ENCODE results near the gene BTBD9.

The BTBD9 gene

DNA sequence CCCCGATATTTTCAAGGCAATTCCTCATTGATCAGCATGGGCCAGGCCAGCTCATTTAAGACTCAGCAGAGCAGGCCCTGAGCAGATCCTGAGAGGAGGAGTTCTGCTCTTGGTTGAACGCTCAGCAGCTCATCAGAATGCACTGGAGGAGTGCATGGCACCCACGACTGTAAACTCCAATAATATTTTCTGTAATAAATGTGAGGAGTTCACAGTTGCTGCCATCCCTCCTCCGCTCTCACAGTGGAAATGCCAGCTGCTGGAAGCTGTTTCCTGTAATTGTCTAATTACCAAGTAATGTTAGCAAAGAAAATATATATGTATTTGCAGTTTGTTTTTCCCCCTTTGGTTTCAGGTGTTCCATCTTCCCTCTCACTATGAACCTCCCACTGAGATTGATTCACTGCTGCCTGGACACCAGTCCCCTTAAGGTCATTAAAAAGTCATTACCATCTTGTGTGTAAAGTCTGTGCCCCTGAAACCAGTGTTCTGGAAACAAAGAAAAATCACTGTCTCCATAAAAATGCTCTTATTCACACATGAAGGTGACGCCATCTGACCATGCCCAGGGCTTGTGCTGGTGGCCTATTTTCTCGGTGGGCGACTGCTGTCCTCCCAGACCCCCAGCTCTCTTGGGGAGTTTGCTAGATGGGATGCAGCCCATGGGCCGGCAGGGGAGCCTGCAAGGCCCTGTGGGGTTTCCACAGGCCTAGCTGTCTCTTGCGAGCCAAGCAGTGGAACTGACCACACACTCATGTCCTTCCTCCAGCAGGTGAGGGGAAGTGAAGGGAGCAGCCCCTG lies 446.0 kb downstream of the BTBD9 start:
- Histone ChIP-seq H3K4me2 (ENCODE audit: low read length) (no peak overlapping the region), H3K27me3 (ENCODE audit: control insufficient read depth, low read length) (no peaks in the 10 kb centered on the region), H3F3A (ENCODE audit: control insufficient read depth, insufficient read depth) (no peaks in the 10 kb centered on the region), H3K4me1 (ENCODE audit: control insufficient read depth, low read length) (no peaks in the 10 kb centered on the region), H3K27ac (ENCODE audit: low read depth, low read length) (no peak overlapping the region), H4K20me1 (ENCODE audit: control insufficient read depth, insufficient read depth, low read depth, low read length) (no peaks in the 10 kb centered on the region), H3K9me2 (replicated peaks; ENCODE audit: control insufficient read depth, low read length) (no peaks in the 10 kb centered on the region), H3K79me2 (ENCODE audit: control insufficient read depth, low read length) (no peaks in the 10 kb centered on the region), H3K9me3 (ENCODE audit: control insufficient read depth, insufficient read depth, low read length) (no peaks in the 10 kb centered on the region), H3K4me3 (ENCODE audit: low read length) (no peak overlapping the region), H3K36me3 (ENCODE audit: control insufficient read depth, low read length) (no peaks in the 10 kb centered on the region)
- TF ChIP-seq, protein P1, sequence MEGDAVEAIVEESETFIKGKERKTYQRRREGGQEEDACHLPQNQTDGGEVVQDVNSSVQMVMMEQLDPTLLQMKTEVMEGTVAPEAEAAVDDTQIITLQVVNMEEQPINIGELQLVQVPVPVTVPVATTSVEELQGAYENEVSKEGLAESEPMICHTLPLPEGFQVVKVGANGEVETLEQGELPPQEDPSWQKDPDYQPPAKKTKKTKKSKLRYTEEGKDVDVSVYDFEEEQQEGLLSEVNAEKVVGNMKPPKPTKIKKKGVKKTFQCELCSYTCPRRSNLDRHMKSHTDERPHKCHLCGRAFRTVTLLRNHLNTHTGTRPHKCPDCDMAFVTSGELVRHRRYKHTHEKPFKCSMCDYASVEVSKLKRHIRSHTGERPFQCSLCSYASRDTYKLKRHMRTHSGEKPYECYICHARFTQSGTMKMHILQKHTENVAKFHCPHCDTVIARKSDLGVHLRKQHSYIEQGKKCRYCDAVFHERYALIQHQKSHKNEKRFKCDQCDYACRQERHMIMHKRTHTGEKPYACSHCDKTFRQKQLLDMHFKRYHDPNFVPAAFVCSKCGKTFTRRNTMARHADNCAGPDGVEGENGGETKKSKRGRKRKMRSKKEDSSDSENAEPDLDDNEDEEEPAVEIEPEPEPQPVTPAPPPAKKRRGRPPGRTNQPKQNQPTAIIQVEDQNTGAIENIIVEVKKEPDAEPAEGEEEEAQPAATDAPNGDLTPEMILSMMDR (IDR thresholded peaks at IDR 0.05; ENCODE audit: low read depth, low read length, poor library complexity, severe bottlenecking), result no peak
- no peak for TF ChIP-seq EZH2phosphoT487 (IDR thresholded peaks at IDR 0.05; ENCODE audit: borderline replicate concordance, low read length)

DNA sequence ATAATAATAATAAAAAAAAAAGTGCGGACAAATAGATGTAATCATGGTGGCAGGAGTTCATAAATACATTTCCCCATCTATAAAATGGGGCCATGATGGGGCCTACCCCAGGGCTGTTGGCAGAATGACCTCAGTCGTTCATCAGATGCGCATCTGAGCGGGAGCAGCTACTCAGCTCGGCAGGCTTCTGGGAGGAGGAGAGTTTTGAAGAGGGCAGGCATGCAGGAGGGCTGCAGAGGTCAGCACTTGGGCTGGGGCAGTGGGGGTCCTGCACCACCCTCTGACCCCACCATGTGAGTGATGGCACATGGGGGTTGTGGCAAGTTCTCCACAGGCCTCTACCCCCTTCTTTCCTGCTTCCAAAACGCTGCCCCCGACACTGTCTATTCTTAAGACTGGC lies 446.7 kb downstream of the BTBD9 start:
- Histone ChIP-seq H3F3A (ENCODE audit: control insufficient read depth, insufficient read depth) (no peaks in the 10 kb centered on the region), H3K9me3 (ENCODE audit: control insufficient read depth, insufficient read depth, low read length) (no peaks in the 10 kb centered on the region), H3K4me3 (ENCODE audit: low read length) (no peak overlapping the region), H3K36me3 (ENCODE audit: control insufficient read depth, low read length) (no peaks in the 10 kb centered on the region), H3K4me2 (ENCODE audit: low read length) (no peak overlapping the region), H3K27ac (ENCODE audit: low read depth, low read length) (no peak overlapping the region), H4K20me1 (ENCODE audit: control insufficient read depth, insufficient read depth, low read depth, low read length) (no peaks in the 10 kb centered on the region), H3K79me2 (ENCODE audit: control insufficient read depth, low read length) (no peaks in the 10 kb centered on the region), H3K27me3 (ENCODE audit: control insufficient read depth, low read length) (no peaks in the 10 kb centered on the region), H3K9me2 (replicated peaks; ENCODE audit: control insufficient read depth, low read length) (no peaks in the 10 kb centered on the region), H3K4me1 (ENCODE audit: control insufficient read depth, low read length) (no peaks in the 10 kb centered on the region)
- TF ChIP-seq, protein P1 (IDR thresholded peaks at IDR 0.05; ENCODE audit: low read depth, low read length, poor library complexity, severe bottlenecking), result no peak
- no peak for TF ChIP-seq EZH2phosphoT487 (IDR thresholded peaks at IDR 0.05; ENCODE audit: borderline replicate concordance, low read length)

DNA sequence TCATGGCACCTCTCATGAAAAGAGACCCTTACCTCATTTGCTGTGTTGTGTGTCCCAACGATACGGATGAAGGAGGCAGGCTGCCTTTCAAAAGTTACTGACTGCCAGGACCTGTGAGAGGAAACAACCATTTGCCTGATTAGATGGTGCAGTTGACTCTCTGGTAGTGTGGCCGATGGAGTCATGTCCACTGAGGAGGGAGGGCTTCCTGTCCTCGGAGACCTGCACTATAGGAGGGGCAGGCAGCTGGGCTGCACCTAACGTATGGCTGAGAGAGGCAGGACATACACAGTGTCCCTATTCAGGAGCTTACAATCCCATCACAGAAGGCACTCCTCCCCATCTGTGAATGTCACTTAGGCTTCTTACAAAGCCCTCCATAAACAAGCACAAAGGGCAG lies 447.2 kb downstream of the BTBD9 start:
- no peaks in the 10 kb centered on the region for H3K36me3 ChIP-seq (ENCODE audit: control insufficient read depth, low read length)
- H3K4me1 ChIP-seq (ENCODE audit: control insufficient read depth, low read length), result no peaks in the 10 kb centered on the region
- no peak overlapping the region for H3K4me3 ChIP-seq (ENCODE audit: low read length)
- no peaks in the 10 kb centered on the region for H3K9me2 ChIP-seq (replicated peaks; ENCODE audit: control insufficient read depth, low read length)
- no peaks in the 10 kb centered on the region for H4K20me1 ChIP-seq (ENCODE audit: control insufficient read depth, insufficient read depth, low read depth, low read length)
- no peaks in the 10 kb centered on the region for H3F3A ChIP-seq (ENCODE audit: control insufficient read depth, insufficient read depth)
- H3K9me3 ChIP-seq (ENCODE audit: control insufficient read depth, insufficient read depth, low read length), result no peaks in the 10 kb centered on the region
- TF ChIP-seq, protein P1 (IDR thresholded peaks at IDR 0.05; ENCODE audit: low read depth, low read length, poor library complexity, severe bottlenecking), result no peak
- no peak for TF ChIP-seq EZH2phosphoT487 (IDR thresholded peaks at IDR 0.05; ENCODE audit: borderline replicate concordance, low read length)
- H3K27ac ChIP-seq (ENCODE audit: low read depth, low read length), result no peak overlapping the region
- H3K27me3 ChIP-seq (ENCODE audit: control insufficient read depth, low read length), result no peaks in the 10 kb centered on the region
- no peak overlapping the region for H3K4me2 ChIP-seq (ENCODE audit: low read length)
- no peaks in the 10 kb centered on the region for H3K79me2 ChIP-seq (ENCODE audit: control insufficient read depth, low read length)

All from DOHH2 (cell line).